Effector memory CD8-positive, alpha-beta T cell (primary cell): Measurements from ENCODE around the gene AUH.
A peak's percentile ranks its signal among the peaks of the same experiment; 100 is the strongest.

ENCODE experiments used
- ATAC-seq: fragments of 150-1000 bp; cut with Tn5 transposase; replicated peaks from 2 replicates; pipeline ENCODE4 v1.10.0; 2021; ENCODE audit warnings: mild to moderate bottlenecking, moderate library complexity
- DNase-seq, 3 experiments: peaks; one replicate each; pipeline ENCODE4 v3.0.0; 2021
- H3K27ac Mint-ChIP-seq, 2 donors: one replicate each; pipeline ENCODE4 v1.8.0; 2022; ENCODE audit warnings: mild to moderate bottlenecking in 2 of 2, mixed read lengths in 2 of 2, moderate library complexity in 2 of 2
- H3K27me3 Mint-ChIP-seq, 2 donors: one replicate each; pipeline ENCODE4 v1.8.0; 2022; ENCODE audit warnings: mixed read lengths in 2 of 2
- H3K36me3 Mint-ChIP-seq: one replicate; pipeline ENCODE4 v1.8.0; 2022; ENCODE audit warnings: mild to moderate bottlenecking, moderate library complexity, mixed read lengths; ENCODE audit not compliant: insufficient read depth
- H3K4me1 Mint-ChIP-seq, 2 donors: one replicate each; pipeline ENCODE4 v1.8.0; 2022; ENCODE audit warnings: low read depth in 2 of 2, mixed read lengths in 2 of 2
- H3K4me3 Mint-ChIP-seq, 2 donors: one replicate each; pipeline ENCODE4 v1.8.0; 2022; ENCODE audit warnings: mild to moderate bottlenecking in 2 of 2, mixed read lengths in 2 of 2, moderate library complexity in 2 of 2
- H3K9me3 Mint-ChIP-seq, 2 donors: one replicate each; pipeline ENCODE4 v1.8.0; 2022; ENCODE audit warnings: mixed read lengths in 2 of 2
- total RNA-seq, 9 experiments: gene quantifications; one replicate each; lab custom pipeline; 2026; lab: John Stamatoyannopoulos, UW

AUH gene
- 12.8 to 40.4 (median 25.9) reads per million in 9 experiments for total RNA-seq

- peak; percentile 94 for ATAC-seq
Measured at GRCh38 chr9:91361291-91362050, at the start of gene AUH. Gene AUH, minus strand, starts transcription at chr9:91361918. Its CDS starts 29 bp downstream, at chr9:91361889.

GRCh38 chr9:91411096-91411771 lies 49.5 kb upstream of the AUH start:
- Mint-ChIP-seq H3K9me3 (no peaks in the 10 kb centered on the region), H3K36me3 (peaks cover 12% of the 10 kb centered on the region), H3K4me1 (peaks cover 4 to 16% of the 10 kb centered on the region in 2 donors), H3K4me3 (no peak overlapping the region), H3K27ac (no peak overlapping the region), H3K27me3 (no peaks in the 10 kb centered on the region)
- ATAC-seq (peak; percentile 56), DNase-seq (no peak)

More at GRCh38 chr9:91361291-91362050, at the start of gene AUH:
- Mint-ChIP-seq H3K27ac (peak within 1 kb of the TSS; percentile 92 to 94), H3K4me3 (peak within 1 kb of the TSS; percentile 91 to 94), H3K9me3 (no peaks in the 10 kb centered on the region), H3K36me3 (peaks cover 12% of the 10 kb centered on the region), H3K27me3 (no peaks in the 10 kb centered on the region), H3K4me1 (peaks cover 31 to 41% of the 10 kb centered on the region in 2 donors)
- peak; percentile 81 to 87 (median 81) for DNase-seq

DNA sequence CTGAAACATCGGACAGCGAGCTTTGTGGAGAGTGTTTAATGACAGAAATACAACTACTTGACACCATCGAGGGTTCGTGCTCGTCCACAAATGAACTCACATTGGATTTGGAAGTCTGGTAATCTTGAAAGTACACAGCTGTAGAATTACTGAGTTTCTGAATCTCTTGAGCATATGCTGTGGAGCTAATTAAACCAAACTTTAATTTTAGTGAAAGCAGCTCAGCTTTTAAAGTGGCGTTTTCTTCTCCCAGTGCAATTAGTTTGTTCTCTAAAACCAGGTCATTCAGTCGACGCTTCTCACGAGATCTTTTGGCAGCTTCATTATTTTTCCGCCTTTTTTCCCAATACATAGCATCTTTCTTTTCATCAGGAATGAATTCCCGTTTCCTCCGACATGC lies 48.4 kb upstream of the AUH start:
- ATAC-seq = no peak
- Mint-ChIP-seq H3K27ac (no peak overlapping the region), H3K4me3 (no peak overlapping the region), H3K36me3 (peaks cover 14% of the 10 kb centered on the region), H3K9me3 (no peaks in the 10 kb centered on the region), H3K27me3 (no peaks in the 10 kb centered on the region), H3K4me1 (peaks cover 3 to 11% of the 10 kb centered on the region in 2 donors)
- DNase-seq = no peak

DNA sequence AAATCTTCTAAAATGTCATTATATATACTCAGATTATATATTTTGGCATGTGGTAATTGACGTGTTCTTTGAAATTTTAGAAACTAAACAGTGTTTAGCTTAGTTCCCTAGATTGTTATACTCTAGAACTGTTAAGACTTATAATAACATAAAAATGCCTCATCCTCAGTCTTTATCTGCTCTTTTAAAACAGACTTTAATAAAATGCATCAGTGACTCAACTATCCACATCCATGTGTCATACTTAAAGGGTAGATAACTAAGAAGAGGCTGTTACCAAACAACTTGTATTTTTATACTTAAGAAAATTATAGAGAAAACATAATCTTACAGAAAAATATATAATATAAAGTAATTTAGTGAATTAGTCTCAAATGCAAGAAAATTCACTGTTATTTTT lies 46.8 kb upstream of the AUH start:
- Mint-ChIP-seq H3K4me3 (no peak overlapping the region), H3K4me1 (peaks cover 3 to 14% of the 10 kb centered on the region in 2 donors), H3K27me3 (no peaks in the 10 kb centered on the region), H3K27ac (no peak overlapping the region), H3K9me3 (no peaks in the 10 kb centered on the region), H3K36me3 (peaks cover 19% of the 10 kb centered on the region)
- DNase-seq (no peak), ATAC-seq (no peak)

DNA sequence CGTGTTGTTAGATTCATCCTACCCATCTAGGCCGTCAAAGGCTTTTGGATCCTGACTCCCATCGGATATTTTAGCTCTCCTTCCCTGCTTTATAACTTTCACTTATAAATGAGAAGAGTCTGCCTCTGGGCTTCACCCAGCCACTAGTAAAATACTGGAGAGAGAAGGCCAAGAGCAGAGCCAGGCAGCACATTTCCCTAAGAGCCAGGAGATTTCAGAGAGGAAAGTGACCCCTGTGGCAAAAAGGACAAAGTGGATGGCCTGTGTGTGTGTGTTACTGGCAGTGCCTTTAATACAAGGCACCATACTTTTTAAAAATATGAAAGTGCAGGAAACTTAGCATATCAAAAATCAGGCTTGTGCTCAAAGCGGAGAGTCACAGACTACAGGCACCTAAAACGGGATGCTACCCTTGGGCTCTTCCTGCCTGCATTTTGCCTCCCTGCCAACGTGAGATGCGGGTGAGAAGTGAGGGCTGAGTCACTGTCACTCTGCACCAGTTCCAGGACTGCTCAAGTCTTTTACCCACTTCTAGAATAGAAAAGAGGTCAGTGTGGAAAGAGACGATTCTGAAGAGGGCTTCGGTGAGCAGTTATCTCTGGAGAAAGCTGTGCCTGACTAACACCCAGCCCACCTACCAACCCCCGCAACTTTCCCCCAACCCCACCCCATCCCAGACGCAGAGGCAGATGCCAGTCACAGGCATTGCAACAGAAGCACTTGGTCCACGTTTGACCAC lies 46.0 kb upstream of the AUH start:
- Mint-ChIP-seq H3K9me3 (no peaks in the 10 kb centered on the region), H3K27me3 (no peaks in the 10 kb centered on the region), H3K27ac (peak overlapping the region in 1 of 2 donors; percentile 26), H3K4me3 (no peak overlapping the region), H3K4me1 (peaks cover 3 to 13% of the 10 kb centered on the region in 2 donors), H3K36me3 (peaks cover 19% of the 10 kb centered on the region)
- no peak for DNase-seq
- ATAC-seq = peak; percentile 56

GRCh38 chr9:91405343-91406077 lies 43.8 kb upstream of the AUH start:
- DNase-seq (no peak), ATAC-seq (no peak)
- no peak overlapping the region for H3K4me3 Mint-ChIP-seq
- no peak overlapping the region for H3K27ac Mint-ChIP-seq
- H3K4me1 Mint-ChIP-seq = peaks cover 0 to 8% of the 10 kb centered on the region in 2 donors
- H3K9me3 Mint-ChIP-seq = no peaks in the 10 kb centered on the region
- H3K27me3 Mint-ChIP-seq = no peaks in the 10 kb centered on the region
- peaks cover 21% of the 10 kb centered on the region for H3K36me3 Mint-ChIP-seq

DNA sequence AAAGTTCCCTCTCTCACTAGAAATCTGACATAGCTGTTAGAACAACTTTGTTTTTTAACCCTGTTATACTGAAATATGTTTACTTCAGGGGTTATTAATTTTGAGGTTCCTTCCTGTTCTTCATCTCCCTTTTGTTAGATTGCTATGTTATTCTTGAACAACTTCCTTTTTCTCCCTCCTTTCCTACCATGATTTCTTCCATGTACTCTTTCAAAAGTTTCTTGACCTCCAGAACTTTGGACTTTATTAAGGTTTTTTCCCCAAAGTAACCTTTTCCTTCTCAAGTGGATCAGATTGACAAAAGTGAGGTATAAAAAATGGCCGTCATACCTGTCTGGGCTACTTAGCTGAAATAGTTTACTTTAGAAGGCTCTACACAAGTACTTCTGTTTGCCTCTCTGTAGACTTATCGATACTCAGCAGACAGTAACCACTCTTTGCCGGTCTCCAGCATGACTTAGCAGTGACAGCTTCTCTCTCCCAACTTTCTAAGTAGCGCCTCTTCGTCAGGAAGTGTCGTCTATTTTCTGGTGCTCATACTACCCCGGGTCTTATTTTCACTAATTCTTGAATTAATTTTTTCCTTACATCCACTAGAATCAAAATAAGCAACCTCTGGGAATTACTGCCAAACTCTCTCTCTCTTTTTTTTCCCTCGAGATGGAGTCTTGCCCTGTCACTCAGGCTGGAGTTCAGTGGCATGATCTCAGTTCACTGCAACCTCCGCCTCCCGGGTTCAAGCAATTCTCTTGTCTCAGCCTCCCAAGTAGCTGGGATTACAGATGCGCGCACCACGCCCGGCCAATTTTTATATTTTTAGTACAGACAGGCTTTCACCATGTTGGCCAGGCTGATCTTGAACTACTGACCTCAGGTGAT lies 42.2 kb upstream of the AUH start:
- H3K27me3 Mint-ChIP-seq = no peaks in the 10 kb centered on the region
- no peaks in the 10 kb centered on the region for H3K9me3 Mint-ChIP-seq
- peaks cover 17% of the 10 kb centered on the region for H3K36me3 Mint-ChIP-seq
- H3K4me3 Mint-ChIP-seq = no peak overlapping the region
- H3K4me1 Mint-ChIP-seq = peaks cover 0 to 8% of the 10 kb centered on the region in 2 donors
- no peak for DNase-seq
- ATAC-seq = no peak
- peak overlapping the region in 1 of 2 donors; percentile 9 for H3K27ac Mint-ChIP-seq

DNA sequence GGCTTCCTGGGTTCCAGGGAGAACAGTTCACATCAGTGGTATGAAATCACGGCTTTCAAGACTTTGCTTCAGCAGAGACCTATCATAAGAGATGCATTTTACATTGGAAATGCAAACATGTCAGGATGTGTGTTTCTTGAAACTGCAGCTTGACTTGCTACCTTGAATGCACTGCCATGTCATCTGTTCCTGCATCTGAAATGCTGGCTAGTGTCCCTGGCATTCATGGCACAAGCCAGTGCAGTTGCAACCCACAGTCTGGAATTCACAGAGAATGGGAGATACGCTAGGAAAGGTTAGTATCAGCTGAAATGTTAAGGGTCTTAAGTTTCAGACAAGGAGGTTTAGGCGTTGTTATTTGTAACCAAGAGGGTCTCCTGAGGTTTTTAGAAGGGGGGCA lies 37.2 kb upstream of the AUH start:
- ATAC-seq (no peak), DNase-seq (no peak)
- Mint-ChIP-seq H3K36me3 (peaks cover 4% of the 10 kb centered on the region), H3K4me1 (peaks cover 8 to 11% of the 10 kb centered on the region in 2 donors), H3K27ac (no peak overlapping the region), H3K4me3 (no peak overlapping the region), H3K27me3 (no peaks in the 10 kb centered on the region), H3K9me3 (no peaks in the 10 kb centered on the region)

GRCh38 chr9:91395553-91396471 lies 34.1 kb upstream of the AUH start:
- no peaks in the 10 kb centered on the region for H3K36me3 Mint-ChIP-seq
- DNase-seq (no peak), ATAC-seq (no peak)
- H3K27ac Mint-ChIP-seq = no peak overlapping the region
- H3K4me1 Mint-ChIP-seq = peaks cover 8% of the 10 kb centered on the region in 2 donors
- no peaks in the 10 kb centered on the region for H3K27me3 Mint-ChIP-seq
- no peaks in the 10 kb centered on the region for H3K9me3 Mint-ChIP-seq
- H3K4me3 Mint-ChIP-seq = no peak overlapping the region

GRCh38 chr9:91395106-91395552 lies 33.4 kb upstream of the AUH start:
- H3K4me3 Mint-ChIP-seq = no peak overlapping the region
- no peak overlapping the region for H3K27ac Mint-ChIP-seq
- DNase-seq = no peak
- H3K9me3 Mint-ChIP-seq = no peaks in the 10 kb centered on the region
- H3K4me1 Mint-ChIP-seq = peaks cover 8% of the 10 kb centered on the region in 2 donors
- ATAC-seq = no peak
- no peaks in the 10 kb centered on the region for H3K27me3 Mint-ChIP-seq
- H3K36me3 Mint-ChIP-seq = no peaks in the 10 kb centered on the region

DNA sequence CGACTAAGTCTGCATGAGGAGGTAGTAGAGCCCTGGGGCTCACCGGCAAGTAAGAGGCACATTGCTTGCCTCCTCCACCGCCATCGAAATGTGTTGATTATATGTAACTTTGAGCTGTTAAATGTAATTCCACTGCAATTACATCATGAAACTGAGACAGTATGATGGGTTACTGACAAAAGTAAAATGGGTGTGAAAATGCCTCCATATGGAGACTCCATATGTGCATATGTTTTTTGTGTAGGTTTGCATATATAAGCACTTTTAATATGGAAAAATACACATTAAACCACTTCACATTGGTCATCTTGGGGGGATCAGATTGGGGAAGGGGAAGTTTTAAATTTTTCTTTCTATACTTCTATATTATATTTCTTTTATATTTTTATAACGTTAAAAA lies 32.1 kb upstream of the AUH start:
- no peaks in the 10 kb centered on the region for H3K9me3 Mint-ChIP-seq
- H3K27me3 Mint-ChIP-seq = no peaks in the 10 kb centered on the region
- H3K36me3 Mint-ChIP-seq = no peaks in the 10 kb centered on the region
- DNase-seq (no peak), ATAC-seq (no peak)
- H3K4me1 Mint-ChIP-seq = peaks cover 8% of the 10 kb centered on the region in 2 donors
- no peak overlapping the region for H3K27ac Mint-ChIP-seq
- no peak overlapping the region for H3K4me3 Mint-ChIP-seq
